Kidney epithelial cell (primary cell): ENCODE results near the gene ADAMTS2. TPM values are rescaled to one million over a fixed set of nuclear protein-coding genes. Genes with fewer than 3 reads are reported as not detected.

Experiments used
- DNase-seq: peaks from one replicate; pipeline ENCODE4 v3.0.0-alpha.2; 2010; ENCODE audit warnings: low read depth
- H3K27me3 ChIP-seq: 2 replicates; pipeline ENCODE4 v1.6.0; 2011; ENCODE audit warnings: low read length; ENCODE audit not compliant: control insufficient read depth, insufficient read depth
- H3K36me3 ChIP-seq: 2 replicates; pipeline ENCODE4 v1.5.1; 2011; ENCODE audit warnings: low read length; ENCODE audit not compliant: control insufficient read depth, insufficient read depth
- H3K4me3 ChIP-seq: 2 replicates; pipeline ENCODE4 v1.5.1; 2011; ENCODE audit warnings: low read depth, mild to moderate bottlenecking, control low read depth, low read length
- total RNA-seq: library from RNA; depleted of rRNA; stranded (reverse); fragments of >200 nt; gene quantifications from 2 replicates; pipeline ENCODE4 v1.2.3, GENCODE V29; 2015
- TF ChIP-seq, protein P1 (sequence below): IDR thresholded peaks from 2 replicates; pipeline ENCODE4 v1.5.1; 2011; ENCODE audit warnings: mild to moderate bottlenecking, moderate library complexity, low read length, control low read depth, inconsistent platforms; ENCODE audit not compliant: insufficient read depth, poor library complexity, severe bottlenecking

Gene ADAMTS2
- total RNA-seq, 1 donor from 2014 or later = 1.8 TPM

DNA sequence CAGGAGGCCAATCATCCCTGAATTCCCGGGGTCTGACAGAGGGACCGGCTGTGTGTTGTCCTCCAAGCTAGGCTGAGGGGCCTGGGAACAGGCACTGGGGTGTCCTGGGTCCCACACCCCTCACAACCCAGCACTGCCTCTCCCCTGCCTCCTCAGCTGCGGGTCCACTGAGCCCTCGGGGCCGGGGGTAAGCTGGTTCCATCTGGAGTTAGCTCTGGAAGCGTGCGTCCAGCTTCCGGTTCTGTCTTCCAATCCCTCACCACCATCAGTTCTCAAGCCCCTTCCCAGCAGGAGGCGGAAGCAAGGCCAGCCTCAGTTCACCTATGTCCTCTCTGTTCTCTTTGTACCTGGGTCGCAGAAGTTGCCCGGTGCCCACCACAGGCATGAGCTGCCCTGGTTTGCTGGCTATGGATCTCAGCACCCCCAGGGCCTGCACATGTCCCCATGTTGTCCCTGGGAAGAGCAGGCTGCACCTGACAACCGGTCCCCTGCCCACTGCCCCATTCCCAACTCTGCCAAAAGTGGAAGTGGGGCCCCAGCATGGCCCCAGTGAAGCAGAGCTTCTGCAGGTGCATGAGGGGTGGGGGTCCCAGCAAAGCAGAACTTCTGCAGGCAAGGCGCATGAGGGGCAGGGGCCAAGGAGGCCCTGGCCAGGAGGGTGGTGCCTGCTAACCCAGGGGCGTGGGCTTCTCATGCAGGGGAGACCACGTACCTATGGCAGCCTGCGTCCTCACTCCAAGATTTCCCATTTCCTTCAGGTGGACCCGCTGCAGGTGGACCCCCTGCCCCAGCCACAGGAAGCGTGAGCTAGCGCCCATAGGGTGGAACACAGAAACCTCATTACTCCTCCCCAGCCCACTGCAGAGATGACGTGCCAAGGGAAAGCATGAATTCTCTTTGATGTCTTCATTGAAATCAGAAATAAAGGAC, 173.2 kb downstream of the ADAMTS2 start:
- H3K36me3 ChIP-seq = no peaks in the 10 kb centered on the region
- H3K4me3 ChIP-seq = no peak overlapping the region
- no peaks in the 10 kb centered on the region for H3K27me3 ChIP-seq
- TF ChIP-seq, protein P1, sequence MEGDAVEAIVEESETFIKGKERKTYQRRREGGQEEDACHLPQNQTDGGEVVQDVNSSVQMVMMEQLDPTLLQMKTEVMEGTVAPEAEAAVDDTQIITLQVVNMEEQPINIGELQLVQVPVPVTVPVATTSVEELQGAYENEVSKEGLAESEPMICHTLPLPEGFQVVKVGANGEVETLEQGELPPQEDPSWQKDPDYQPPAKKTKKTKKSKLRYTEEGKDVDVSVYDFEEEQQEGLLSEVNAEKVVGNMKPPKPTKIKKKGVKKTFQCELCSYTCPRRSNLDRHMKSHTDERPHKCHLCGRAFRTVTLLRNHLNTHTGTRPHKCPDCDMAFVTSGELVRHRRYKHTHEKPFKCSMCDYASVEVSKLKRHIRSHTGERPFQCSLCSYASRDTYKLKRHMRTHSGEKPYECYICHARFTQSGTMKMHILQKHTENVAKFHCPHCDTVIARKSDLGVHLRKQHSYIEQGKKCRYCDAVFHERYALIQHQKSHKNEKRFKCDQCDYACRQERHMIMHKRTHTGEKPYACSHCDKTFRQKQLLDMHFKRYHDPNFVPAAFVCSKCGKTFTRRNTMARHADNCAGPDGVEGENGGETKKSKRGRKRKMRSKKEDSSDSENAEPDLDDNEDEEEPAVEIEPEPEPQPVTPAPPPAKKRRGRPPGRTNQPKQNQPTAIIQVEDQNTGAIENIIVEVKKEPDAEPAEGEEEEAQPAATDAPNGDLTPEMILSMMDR = no peak
- no peak for DNase-seq

DNA sequence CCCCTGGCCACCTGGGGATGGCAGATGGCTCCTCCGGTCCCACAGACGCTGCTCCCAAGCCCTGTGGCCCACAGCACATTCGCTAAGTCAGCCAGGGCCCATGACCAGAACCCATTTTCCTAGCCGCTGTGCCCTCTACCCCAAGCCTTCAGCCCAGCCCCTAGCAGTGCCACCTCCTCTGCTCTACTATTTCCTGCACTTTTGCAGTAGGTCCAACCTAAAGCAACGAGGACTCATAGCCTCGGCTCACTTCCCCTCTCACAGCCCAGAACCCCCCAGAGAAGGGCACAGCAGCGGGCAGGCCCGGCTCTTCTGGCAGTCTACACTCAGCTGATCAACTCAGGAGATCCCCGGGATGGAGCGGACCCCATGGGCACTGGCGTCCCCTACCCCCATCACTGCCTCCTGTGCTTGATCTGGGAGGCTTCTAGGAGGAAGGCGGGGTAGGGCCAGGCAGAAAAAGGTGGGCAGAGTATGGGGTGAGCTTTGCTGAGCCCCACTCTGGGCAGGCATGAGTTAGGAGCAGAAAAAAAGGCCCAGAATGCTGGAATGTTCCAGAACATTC, 173.9 kb downstream of the ADAMTS2 start:
- TF ChIP-seq, protein P1 = no peak
- no peak overlapping the region for H3K4me3 ChIP-seq
- no peaks in the 10 kb centered on the region for H3K27me3 ChIP-seq
- H3K36me3 ChIP-seq = no peaks in the 10 kb centered on the region
- DNase-seq = no peak

DNA sequence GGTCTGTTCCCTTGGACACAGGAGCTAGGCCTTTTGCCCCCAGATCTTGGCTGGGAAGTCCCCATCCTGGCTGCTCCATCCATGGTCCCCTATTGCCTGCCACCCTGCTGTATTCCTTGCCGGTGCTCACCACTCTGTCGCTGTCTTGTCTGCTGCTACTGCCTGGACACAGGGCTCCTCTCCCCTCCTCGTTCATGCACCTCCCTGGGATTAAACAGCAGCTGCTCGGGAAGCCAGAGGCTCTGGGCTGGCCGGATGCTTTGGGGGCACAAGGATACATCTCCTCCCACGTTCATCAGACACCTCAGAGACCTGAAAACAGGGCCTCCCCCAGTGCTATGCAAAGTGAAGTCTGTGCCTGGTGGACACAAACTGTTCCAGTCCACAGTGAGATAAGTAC, 174.7 kb downstream of the ADAMTS2 start:
- DNase-seq = no peak
- TF ChIP-seq, protein P1 = no peak
- H3K4me3 ChIP-seq = no peak overlapping the region
- no peaks in the 10 kb centered on the region for H3K36me3 ChIP-seq
- H3K27me3 ChIP-seq = no peaks in the 10 kb centered on the region

DNA sequence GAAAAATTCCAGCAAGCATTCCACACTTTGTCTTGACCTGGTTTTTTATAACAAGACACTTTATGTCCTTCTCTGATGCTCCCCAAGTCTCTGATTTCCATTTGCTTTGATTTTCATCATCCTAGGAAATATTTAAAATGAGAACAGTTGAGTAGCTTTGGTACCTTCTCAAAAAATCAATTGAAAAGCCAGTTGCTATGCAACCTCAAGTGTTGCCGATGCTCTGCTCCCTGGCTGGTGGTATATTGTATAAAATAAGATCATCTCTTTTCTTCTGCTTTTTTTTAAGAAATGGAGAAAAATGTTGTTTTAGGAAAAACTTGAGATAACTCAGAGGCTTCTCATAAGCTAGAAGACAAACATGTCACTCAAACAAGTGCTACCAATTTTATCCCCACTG, 175.4 kb downstream of the ADAMTS2 start:
- TF ChIP-seq, protein P1 = no peak

DNA sequence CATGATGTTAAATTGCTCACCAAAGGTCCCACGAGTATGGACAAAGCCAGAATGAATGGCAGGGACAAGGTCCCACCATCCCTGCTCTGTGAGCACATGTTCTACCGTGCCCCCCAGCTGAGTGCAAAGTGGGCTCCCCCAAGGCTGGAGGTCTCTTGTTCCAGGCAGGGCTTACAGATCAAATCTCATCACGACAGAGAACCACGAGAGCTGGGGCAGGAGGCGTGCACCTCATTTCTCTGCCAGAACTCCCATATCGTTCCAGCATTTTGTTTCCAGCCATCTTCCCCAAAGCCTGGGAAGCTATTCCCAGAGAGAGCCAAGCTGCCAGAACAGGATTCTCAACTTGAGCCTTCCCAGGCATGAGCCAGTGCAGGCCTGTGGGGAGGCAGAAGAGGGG, 176.6 kb downstream of the ADAMTS2 start:
- DNase-seq = no peak
- TF ChIP-seq, protein P1 = no peak

More for the DNA sequence above, 175.4 kb downstream of the ADAMTS2 start:
- DNase-seq = no peak
- no peak overlapping the region for H3K4me3 ChIP-seq
- no peaks in the 10 kb centered on the region for H3K27me3 ChIP-seq
- no peaks in the 10 kb centered on the region for H3K36me3 ChIP-seq

More for the DNA sequence above, 176.6 kb downstream of the ADAMTS2 start:
- no peaks in the 10 kb centered on the region for H3K27me3 ChIP-seq
- no peaks in the 10 kb centered on the region for H3K36me3 ChIP-seq
- no peak overlapping the region for H3K4me3 ChIP-seq
